ENCODE data around the gene CHCHD6. TPM values are rescaled to one million over a fixed set of nuclear protein-coding genes. Genes with fewer than 3 reads are reported as not detected.
A peak's percentile ranks its signal among the peaks of the same experiment; 100 is the strongest.

Gene CHCHD6
- total RNA-seq, 8 experiments from 2014 or later, result 13.9 to 71.2 (median 45.4) TPM

DNA sequence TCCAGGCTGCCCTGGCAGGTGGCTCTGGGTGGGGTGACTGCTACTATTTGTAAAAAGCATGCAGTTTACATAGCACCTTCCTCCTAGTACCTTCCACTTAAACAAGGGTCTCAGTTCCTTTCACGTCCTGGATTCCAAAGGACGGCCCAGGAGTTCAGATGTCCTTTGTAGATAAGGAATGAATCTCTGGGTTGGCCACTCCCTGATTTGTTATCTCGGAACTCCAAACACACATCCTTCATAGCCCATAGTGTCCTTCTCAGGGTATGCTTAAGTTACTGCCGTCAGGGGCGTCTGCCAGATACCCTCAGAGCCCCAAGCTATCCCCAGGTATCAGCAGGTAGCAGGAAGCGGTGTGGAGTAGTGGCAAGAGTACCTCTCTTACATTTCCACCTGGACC is 177.8 kb downstream of the CHCHD6 start:
- in situ Hi-C loops (cut with MboI; ENCODE audit: low pct_unique_long_range_greater_than_20kb in 2 of 9, low sequenced_read_pairs in 9 of 9, unreplicated experiment in 9 of 9), result no loop called here
- H3K4me1 ChIP-seq (replicated peaks in 1 of 2), result peaks cover 0 to 8% of the 10 kb centered on the region in 2 donors
- no peak for ATAC-seq (replicated peaks in 6 of 8)
- H3K27ac ChIP-seq, result no peak overlapping the region
- WGBS, 10 experiments, result 93 to 100% (median 100%) methylated on average over 1 to 5 of the region's 6 CpGs; no CpG with 5 or more reads in 1 of the 10 experiments
- H3K4me3 ChIP-seq, result no peak overlapping the region

DNA sequence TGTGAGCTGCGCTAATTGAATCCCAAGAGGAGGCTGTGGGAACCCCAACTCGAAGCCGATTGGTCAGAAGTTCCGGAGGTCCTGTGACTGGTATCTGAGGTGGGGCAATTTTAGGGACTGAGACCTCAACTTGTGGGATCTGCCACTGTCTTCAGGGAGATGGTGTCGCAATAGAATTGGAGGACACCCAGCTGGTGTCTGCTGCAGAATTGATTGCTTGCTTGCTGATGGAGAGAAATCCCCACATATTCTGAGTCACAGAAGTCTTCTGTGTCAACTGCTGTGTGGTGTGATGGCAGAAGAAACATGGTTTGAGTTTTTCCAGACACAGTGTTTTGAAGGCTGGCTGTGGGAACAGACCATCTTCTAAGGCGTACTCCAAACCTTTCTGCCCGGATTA is 179.2 kb downstream of the CHCHD6 start:
- Histone ChIP-seq H3K4me1 (replicated peaks in 1 of 2) (peaks cover 4 to 20% of the 10 kb centered on the region in 2 donors), H3K27ac (no peak overlapping the region), H3K4me3 (no peak overlapping the region)
- ATAC-seq (replicated peaks in 6 of 8), result peak in 2 of 8 experiments; percentile 14 to 26
- WGBS, 10 experiments, result 0 to 100% (median 83%) methylated on average over 1 to 4 of the region's 7 CpGs; no CpG with 5 or more reads in 6 of the 10 experiments
- in situ Hi-C loops (cut with MboI; ENCODE audit: low pct_unique_long_range_greater_than_20kb in 2 of 9, low sequenced_read_pairs in 9 of 9, unreplicated experiment in 9 of 9), result no loop called here

DNA sequence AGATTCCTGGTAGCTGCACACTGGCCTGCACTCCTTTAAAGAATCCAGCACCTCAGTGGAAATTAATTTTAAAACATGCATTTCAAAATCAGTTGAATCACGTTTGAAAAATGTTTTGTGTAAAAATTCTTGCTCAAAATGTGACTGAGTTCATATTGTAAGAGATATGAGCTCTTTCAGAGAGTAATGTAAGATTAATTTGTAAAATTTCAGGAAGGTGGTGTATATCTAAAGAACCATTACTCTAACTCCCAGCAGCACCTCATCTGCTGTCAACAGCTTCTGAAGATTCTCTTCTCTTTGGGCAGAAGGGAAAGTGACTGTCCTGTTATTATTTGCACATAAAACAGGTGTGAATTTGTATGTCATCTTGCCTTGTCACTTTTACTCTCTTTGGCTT is 181.4 kb downstream of the CHCHD6 start:
- in situ Hi-C loops (cut with MboI; ENCODE audit: low pct_unique_long_range_greater_than_20kb in 2 of 9, low sequenced_read_pairs in 9 of 9, unreplicated experiment in 9 of 9), result no loop called here
- WGBS, 10 experiments, result 29 to 88% (median 56%) methylated on average over 1 of the region's 1 CpG; no CpG with 5 or more reads in 2 of the 10 experiments

DNA sequence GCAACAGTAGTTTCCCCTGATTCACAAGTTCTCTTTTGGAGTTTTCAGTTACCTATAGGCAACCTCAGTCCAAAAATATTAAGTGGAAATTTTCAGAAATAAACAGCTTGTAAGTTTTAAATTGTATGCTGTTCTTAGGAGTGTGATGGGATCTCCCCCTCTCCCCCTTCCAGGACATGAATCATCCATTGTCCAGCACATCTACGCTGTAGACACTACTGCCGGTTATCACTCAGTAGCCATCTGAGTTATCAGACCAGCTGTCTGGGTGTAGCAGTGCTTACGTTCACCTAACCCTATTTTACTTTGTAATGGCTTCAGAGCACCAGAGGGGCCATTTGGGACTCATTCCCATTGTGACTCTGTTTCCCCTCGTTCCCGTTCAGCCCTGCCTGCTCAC is 182.2 kb downstream of the CHCHD6 start:
- no peak overlapping the region for H3K4me3 ChIP-seq
- H3K4me1 ChIP-seq (replicated peaks in 1 of 2), result peaks cover 25 to 41% of the 10 kb centered on the region in 2 donors
- ATAC-seq (replicated peaks in 6 of 8), result peak in 4 of 8 experiments; percentile 36 to 58 (median 36)
- 88 to 100% (median 90%) methylated on average over 2 to 3 of the region's 5 CpGs; no CpG with 5 or more reads in 5 of the 10 experiments for WGBS, 10 experiments
- H3K27ac ChIP-seq, result no peak overlapping the region
- in situ Hi-C loops (cut with MboI; ENCODE audit: low pct_unique_long_range_greater_than_20kb in 2 of 9, low sequenced_read_pairs in 9 of 9, unreplicated experiment in 9 of 9), result no loop called here

More for the DNA sequence above, 181.4 kb downstream of the CHCHD6 start:
- H3K4me3 ChIP-seq, result no peak overlapping the region
- ATAC-seq (replicated peaks in 6 of 8), result no peak
- no peak overlapping the region for H3K27ac ChIP-seq
- H3K4me1 ChIP-seq (replicated peaks in 1 of 2), result peaks cover 25 to 41% of the 10 kb centered on the region in 2 donors

DNA sequence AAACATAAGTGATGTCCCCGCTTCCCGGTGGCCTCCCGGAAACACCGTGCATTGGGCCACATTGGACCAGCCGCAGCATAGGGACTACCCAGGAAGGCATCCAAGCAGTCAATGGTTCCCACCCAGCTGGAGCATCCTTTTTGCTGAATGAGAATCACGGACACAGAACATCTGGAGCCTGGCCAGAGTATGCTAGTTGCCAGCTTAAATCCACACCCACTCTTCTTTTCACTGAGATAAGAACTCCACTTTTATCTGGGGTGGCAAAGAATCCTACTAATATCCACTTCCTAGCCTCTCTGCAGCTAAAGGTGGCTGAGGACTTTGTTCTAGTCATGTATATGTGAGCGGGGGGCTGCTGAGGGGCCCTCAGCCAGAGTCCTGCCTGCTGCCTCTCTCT is 183.6 kb downstream of the CHCHD6 start:
- Histone ChIP-seq H3K4me1 (replicated peaks in 1 of 2) (peaks cover 28 to 43% of the 10 kb centered on the region in 2 donors), H3K4me3 (no peak overlapping the region), H3K27ac (no peak overlapping the region)
- no peak for ATAC-seq (replicated peaks in 6 of 8)
- WGBS, 10 experiments, result 96 to 100% (median 100%) methylated on average over 1 to 6 of the region's 7 CpGs; no CpG with 5 or more reads in 6 of the 10 experiments
- in situ Hi-C loops (cut with MboI; ENCODE audit: low pct_unique_long_range_greater_than_20kb in 2 of 9, low sequenced_read_pairs in 9 of 9, unreplicated experiment in 9 of 9), result no loop called here

DNA sequence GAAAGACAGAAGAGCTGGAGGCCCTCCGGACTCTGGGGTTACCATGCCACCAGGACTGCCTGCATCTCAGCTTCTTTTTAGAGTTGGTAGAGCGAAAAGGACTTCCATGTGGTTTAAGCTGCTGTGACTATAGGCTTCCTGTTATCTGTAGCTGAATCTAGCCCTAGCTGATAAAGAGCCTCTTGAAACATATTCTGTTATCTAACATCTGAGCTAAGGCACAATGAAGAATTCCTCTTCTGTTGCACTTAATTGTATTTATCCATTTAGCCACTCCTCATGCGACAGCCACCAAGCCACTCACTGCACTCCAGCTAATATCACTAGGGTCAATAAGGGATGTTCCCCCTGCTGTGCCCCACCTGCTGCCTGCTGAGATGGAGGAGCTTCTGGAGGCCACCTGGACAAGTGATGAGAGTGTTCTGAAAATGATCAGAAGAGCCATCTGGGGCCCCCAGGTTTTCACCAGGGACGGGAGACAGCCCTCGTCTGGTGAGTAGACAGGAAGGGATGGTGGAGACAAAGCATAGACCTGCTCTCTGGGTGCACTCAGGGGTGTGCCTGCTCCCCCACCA is 184.2 kb downstream of the CHCHD6 start:
- WGBS, 10 experiments, result 82 to 100% (median 100%) methylated on average over 1 to 3 of the region's 5 CpGs; no CpG with 5 or more reads in 3 of the 10 experiments
- ATAC-seq (replicated peaks in 6 of 8), result no peak
- no peak overlapping the region for H3K4me3 ChIP-seq
- peaks cover 34 to 47% of the 10 kb centered on the region in 2 donors for H3K4me1 ChIP-seq (replicated peaks in 1 of 2)
- H3K27ac ChIP-seq, result no peak overlapping the region
- in situ Hi-C loops (cut with MboI; ENCODE audit: low pct_unique_long_range_greater_than_20kb in 2 of 9, low sequenced_read_pairs in 9 of 9, unreplicated experiment in 9 of 9), result no loop called here

DNA sequence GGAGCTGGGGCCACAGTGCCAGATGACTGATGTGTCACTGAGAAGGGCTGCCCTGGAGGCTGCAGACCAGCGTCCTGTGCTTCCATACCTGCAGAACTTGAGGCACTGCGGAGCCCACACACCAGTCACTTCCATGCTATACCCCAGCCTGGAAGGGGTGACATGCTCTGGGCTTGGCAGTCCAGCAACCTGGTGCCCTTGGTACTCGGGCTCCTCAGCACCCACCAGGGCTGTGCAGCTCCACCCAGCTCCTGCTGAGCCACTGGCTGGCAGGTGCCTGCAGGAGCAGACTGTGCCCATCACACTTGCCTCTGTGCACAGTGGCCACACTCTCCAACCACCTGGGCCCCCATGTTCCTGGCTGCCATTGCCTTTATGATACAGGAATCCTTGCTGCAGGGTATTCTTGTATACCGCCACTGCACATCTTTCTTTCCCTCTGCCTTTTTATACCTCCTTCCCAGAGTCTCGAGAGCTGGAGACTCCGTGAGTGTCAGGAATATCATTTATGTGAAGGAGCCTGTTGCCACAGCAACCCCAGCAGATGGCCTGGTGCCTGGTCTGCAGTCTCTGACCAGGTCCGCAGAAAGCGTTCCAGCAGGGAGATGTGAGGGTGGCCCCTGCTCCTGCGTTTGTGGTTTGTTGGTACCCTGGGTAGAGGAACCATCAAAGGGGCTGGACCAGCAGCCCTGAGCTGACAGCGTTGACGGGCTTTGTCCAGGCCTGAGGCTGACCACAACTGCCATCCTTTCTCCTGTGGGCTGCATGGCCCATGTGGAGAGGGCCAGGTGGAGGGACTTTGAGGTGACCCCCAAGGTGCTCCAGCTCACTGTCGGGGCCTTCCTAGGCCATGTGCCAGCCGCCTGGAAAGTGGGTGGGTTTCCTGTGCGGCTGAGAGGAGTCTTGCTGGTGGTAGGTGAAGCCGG is 185.5 kb downstream of the CHCHD6 start:
- peak in 5 of 8 experiments; percentile 45 to 58 (median 57) for ATAC-seq (replicated peaks in 6 of 8)
- H3K4me1 ChIP-seq (replicated peaks in 1 of 2), result peaks cover 47 to 56% of the 10 kb centered on the region in 2 donors
- H3K4me3 ChIP-seq, result no peak overlapping the region
- 83 to 100% (median 92%) methylated on average over 1 to 7 of the region's 15 CpGs; no CpG with 5 or more reads in 1 of the 10 experiments for WGBS, 10 experiments
- peak overlapping the region; percentile 59 to 65 for H3K27ac ChIP-seq
- in situ Hi-C loops (cut with MboI; ENCODE audit: low pct_unique_long_range_greater_than_20kb in 2 of 9, low sequenced_read_pairs in 9 of 9, unreplicated experiment in 9 of 9), result no loop called here

DNA sequence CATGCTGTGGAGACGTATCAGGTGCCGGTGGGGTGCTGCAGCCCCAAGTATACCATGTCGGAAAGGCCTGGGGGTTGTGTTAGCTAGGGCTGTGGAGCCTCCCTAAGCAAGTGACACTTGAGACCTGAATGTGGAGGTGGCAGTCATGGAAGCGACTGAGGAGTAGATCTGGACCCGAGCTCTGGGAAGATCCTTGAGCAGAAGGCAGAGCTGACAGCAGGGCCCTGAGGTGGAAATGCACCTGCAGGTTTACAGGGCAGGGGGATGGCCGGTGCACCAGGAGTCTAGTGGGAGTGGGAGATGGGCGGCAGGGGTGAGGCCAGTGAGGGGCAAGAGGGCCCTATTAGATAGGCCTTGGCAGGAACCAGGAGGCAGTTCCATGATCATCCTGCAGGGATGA is 187.1 kb downstream of the CHCHD6 start:
- H3K27ac ChIP-seq, result no peak overlapping the region
- WGBS, 10 experiments, result 100% methylated on average over 1 to 4 of the region's 7 CpGs; no CpG with 5 or more reads in 6 of the 10 experiments
- ATAC-seq (replicated peaks in 6 of 8), result no peak
- H3K4me1 ChIP-seq (replicated peaks in 1 of 2), result peaks cover 63 to 71% of the 10 kb centered on the region in 2 donors
- no peak overlapping the region for H3K4me3 ChIP-seq
- in situ Hi-C loops (cut with MboI; ENCODE audit: low pct_unique_long_range_greater_than_20kb in 2 of 9, low sequenced_read_pairs in 9 of 9, unreplicated experiment in 9 of 9), result no loop called here

DNA sequence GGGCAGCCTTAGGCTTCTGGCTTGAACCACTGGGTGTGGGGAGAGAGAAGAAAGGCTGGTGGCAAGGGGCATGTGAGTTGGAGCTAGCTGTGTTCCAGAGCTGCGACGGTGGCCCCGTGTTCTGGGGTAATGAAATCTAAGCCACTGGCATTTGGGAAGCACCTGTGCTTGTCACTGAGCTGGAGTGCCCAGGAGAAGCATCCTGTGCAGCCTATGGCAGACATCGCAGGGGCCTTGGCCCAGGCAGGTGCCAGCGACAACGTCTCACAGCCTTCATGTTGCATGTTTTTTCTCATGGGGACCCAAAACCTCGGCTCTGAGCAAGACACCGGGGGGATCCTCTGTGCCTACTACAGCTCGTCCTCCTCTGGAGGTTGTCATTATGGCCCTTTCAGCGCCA is 187.8 kb downstream of the CHCHD6 start:
- in situ Hi-C loops (cut with MboI; ENCODE audit: low pct_unique_long_range_greater_than_20kb in 2 of 9, low sequenced_read_pairs in 9 of 9, unreplicated experiment in 9 of 9), result no loop called here
- peaks cover 66 to 73% of the 10 kb centered on the region in 2 donors for H3K4me1 ChIP-seq (replicated peaks in 1 of 2)
- 80 to 100% (median 98%) methylated on average over 1 to 5 of the region's 10 CpGs; no CpG with 5 or more reads in 4 of the 10 experiments for WGBS, 10 experiments
- H3K4me3 ChIP-seq, result no peak overlapping the region
- no peak overlapping the region for H3K27ac ChIP-seq
- ATAC-seq (replicated peaks in 6 of 8), result no peak

DNA sequence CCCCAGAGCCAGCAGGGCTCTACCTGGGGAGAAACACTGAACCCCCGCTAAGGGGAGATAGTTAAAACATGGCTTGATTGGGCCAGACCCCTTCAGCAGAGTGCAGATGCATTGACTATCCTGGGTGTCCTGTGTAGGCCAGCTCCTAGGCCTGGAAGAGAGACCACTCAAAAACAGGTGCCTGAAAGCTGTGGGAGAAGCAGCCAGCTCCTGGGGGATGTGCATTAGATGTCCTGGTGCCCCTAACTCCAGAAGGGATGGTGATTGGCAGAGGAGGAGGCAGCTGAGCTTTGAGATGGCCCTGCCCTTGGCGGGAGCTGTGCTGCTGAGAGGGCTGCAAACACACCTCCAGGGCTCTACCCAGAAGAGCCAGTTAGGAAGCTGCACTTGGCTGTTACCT is 189.6 kb downstream of the CHCHD6 start:
- WGBS, 10 experiments, result 82 to 100% (median 83%) methylated on average over 1 of the region's 2 CpGs; no CpG with 5 or more reads in 5 of the 10 experiments
- ATAC-seq (replicated peaks in 6 of 8), result peak in 4 of 8 experiments; percentile 9 to 27 (median 18)
- H3K4me1 ChIP-seq (replicated peaks in 1 of 2), result peaks cover 61 to 68% of the 10 kb centered on the region in 2 donors
- H3K27ac ChIP-seq, result peak overlapping the region in 1 of 2 donors; percentile 28
- in situ Hi-C loops (cut with MboI; ENCODE audit: low pct_unique_long_range_greater_than_20kb in 2 of 9, low sequenced_read_pairs in 9 of 9, unreplicated experiment in 9 of 9), result no loop called here
- H3K4me3 ChIP-seq, result no peak overlapping the region

DNA sequence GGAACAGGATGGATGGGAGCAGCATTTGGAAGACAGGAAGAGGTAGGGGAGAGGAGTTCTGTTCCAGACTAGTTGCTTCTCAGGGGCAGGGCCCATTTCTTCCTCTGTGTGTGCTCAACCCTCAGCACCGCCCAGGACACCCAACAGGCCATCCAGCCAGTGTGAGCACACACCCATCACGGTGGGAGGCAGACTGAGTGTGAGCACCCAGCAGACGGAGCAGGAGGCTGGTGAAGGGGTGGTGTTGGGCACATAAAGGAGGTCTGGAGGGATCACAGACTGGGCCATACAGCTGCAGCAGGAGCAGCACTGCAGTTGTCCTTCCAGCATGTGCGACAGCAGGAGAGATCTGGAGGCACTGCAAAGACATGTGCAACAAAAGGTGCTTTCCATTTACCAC is 190.4 kb downstream of the CHCHD6 start:
- 31 to 92% (median 82%) methylated on average over 1 to 2 of the region's 4 CpGs; no CpG with 5 or more reads in 6 of the 10 experiments for WGBS, 10 experiments

DNA sequence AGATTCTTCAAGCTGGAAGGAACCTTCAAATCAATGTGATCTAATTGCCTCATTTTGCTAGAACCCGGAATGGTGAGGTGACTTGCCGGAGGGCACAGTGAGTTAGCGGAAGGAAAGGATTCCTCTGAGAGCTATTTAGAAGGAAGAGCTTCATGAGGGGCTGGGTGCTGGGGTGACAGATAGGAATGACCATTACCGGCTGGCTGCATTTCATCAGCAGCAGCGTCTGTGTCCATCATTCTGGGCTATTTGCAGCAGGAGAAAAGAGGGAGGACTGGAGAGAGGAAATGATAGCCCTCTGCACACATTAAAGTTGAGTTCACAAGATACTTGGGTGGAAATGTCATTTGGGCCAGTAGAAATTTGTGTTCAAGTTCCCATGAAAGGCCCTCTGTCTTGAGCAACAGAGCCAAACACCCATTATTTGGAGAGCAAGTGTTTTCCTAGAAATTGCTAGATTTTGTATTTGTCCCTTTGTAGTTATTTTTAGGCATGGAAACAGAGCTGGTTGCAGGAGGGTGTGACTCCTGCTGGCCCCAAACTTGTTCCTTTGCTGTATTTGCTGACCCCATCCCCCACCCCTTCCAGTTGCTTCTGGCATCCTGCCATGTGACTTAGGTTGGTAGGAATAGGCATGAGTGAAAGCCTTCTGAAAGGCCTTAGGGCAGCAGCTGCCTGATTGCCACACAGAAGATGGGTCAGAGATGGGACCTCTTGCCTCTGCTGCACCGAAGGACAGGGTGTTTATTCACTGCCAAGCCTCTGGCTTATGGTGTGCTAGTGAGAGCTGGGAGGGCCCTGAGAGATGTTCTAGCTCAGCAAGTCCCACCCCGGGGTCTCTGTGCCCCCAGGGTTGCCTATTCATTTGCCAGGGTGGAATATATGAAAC is 191.4 kb downstream of the CHCHD6 start:
- in situ Hi-C loops (cut with MboI; ENCODE audit: low pct_unique_long_range_greater_than_20kb in 2 of 9, low sequenced_read_pairs in 9 of 9, unreplicated experiment in 9 of 9), result no loop called here
- no peak overlapping the region for H3K4me3 ChIP-seq
- ATAC-seq (replicated peaks in 6 of 8), result peak; percentile 20 to 81 (median 56)
- H3K4me1 ChIP-seq (replicated peaks in 1 of 2), result peaks cover 44 to 51% of the 10 kb centered on the region in 2 donors
- WGBS, 10 experiments, result 10 to 100% (median 45%) methylated on average over 1 to 6 of the region's 7 CpGs; no CpG with 5 or more reads in 3 of the 10 experiments
- H3K27ac ChIP-seq, result peak overlapping the region; percentile 24 to 35

More for the DNA sequence above, 190.4 kb downstream of the CHCHD6 start:
- H3K4me3 ChIP-seq, result no peak overlapping the region
- H3K27ac ChIP-seq, result no peak overlapping the region
- peak in 3 of 8 experiments; percentile 43 to 74 (median 51) for ATAC-seq (replicated peaks in 6 of 8)
- peaks cover 53 to 60% of the 10 kb centered on the region in 2 donors for H3K4me1 ChIP-seq (replicated peaks in 1 of 2)
- in situ Hi-C loops (cut with MboI; ENCODE audit: low pct_unique_long_range_greater_than_20kb in 2 of 9, low sequenced_read_pairs in 9 of 9, unreplicated experiment in 9 of 9), result no loop called here

Measured in motor neuron (in vitro differentiated cells).